Upper lobe of left lung (tissue), 6 donors: ENCODE results near the gene PTK6. TPM values are rescaled to one million over a fixed set of nuclear protein-coding genes. Genes with fewer than 3 reads are reported as not detected.

ENCODE experiments used
- ATAC-seq, 2 donors: fragments of 200-7000 bp; cut with Tn5 transposase; one replicate each; pipeline ENCODE4 v1.9.1; 2022; ENCODE audit warnings: mild to moderate bottlenecking in 2 of 2, moderate library complexity in 2 of 2; ENCODE audit not compliant: low FRiP score in 2 of 2
- DNase-seq, 2 donors: peaks; one replicate each; pipeline ENCODE4 v3.0.0-alpha.2; 2019 to 2020
- H3K27ac ChIP-seq, 4 donors: fragments of 200-600 bp; sonication (generic); one replicate each; pipeline ENCODE4 v1.5.1; 2016 to 2019
- H3K27me3 ChIP-seq, 4 donors: fragments of 200-600 bp; sonication (generic); one replicate each; pipeline ENCODE4 v1.5.1; 2017 to 2019
- H3K36me3 ChIP-seq, 4 donors: fragments of 200-600 bp; sonication (generic); one replicate each; pipeline ENCODE4 v1.5.1; 2016 to 2019
- H3K4me1 ChIP-seq, 4 donors: fragments of 200-600 bp; sonication (generic); one replicate each; pipeline ENCODE4 v1.5.1; 2018 to 2019
- H3K4me3 ChIP-seq, 4 donors: fragments of 200-600 bp; sonication (generic); one replicate each; pipeline ENCODE4 v1.5.1; 2017 to 2019; ENCODE audit warnings: mild to moderate bottlenecking in 2 of 4, moderate library complexity in 1 of 4
- H3K9me3 ChIP-seq, 4 donors: fragments of 200-600 bp; sonication (generic); one replicate each; pipeline ENCODE4 v1.5.1; 2018 to 2019
- CTCF ChIP-seq, 6 experiments: fragments of 450-650 bp in 4 of 6; fragments of 200-600 bp in 2 of 6; sonication (generic) in 2 of 6; IDR thresholded peaks; one replicate each; pipeline ENCODE4 v1.5.1; 2016 to 2019; ENCODE audit warnings: antibody characterized with exemption in 6 of 6
- EP300 ChIP-seq, 4 donors: sonication (generic); formaldehyde crosslinking; IDR thresholded peaks; one replicate each; pipeline ENCODE4 v1.5.1; 2017; ENCODE audit warnings: antibody characterized with exemption in 4 of 4, control low read depth in 2 of 4
- POLR2A ChIP-seq, 4 donors: fragments of 450-650 bp; IDR thresholded peaks; one replicate each; pipeline ENCODE4 v1.5.1; 2016 to 2017; ENCODE audit warnings: antibody characterized with exemption in 4 of 4, mild to moderate bottlenecking in 2 of 4
- POLR2AphosphoS5 ChIP-seq, 2 donors: sonication (generic); formaldehyde crosslinking; IDR thresholded peaks; one replicate each; pipeline ENCODE4 v1.5.1; 2017; ENCODE audit warnings: antibody characterized with exemption in 2 of 2
- WGBS, 2 donors: methylation state at CpG; one replicate each; pipeline ENCODE4 v1.1.5; 2017 to 2018; 5-methylcytosine and 5-hydroxymethylcytosine counted together
- total RNA-seq, 6 donors: library from RNA; depleted of rRNA in 4 of 6; stranded (reverse); fragments of >200 nt in 4 of 6; gene quantifications; one replicate each; pipeline versions ENCODE4 v1.1.0 to v1.2.1, GENCODE V29; 2016 to 2021
- donor health status: DM: no; HTN: no; CAD: no; lungs with moderate emphysema.
- donor health status: DM: no; HTN: yes; CAD: no; lungs with severe emphysema.

PTK6 gene
- total RNA-seq, 6 donors from 2014 or later, result 3.3 to 9.8 (median 6.0) TPM

GRCh38 chr20:63498960-63499337 lies 38.2 kb downstream of the PTK6 start, which contains the start of gene EEF1A2:
EEF1A2 (minus strand) TSS chr20:63499083; CDS start chr20:63497763, 1,320 bp downstream.
- 1% methylated on average over 17 of the region's 58 CpGs; no CpG with 5 or more reads in 1 of the 2 donors for WGBS, 2 donors
- no peak within 1 kb of the TSS for H3K27ac ChIP-seq
- no peaks in the 10 kb centered on the region for H3K9me3 ChIP-seq
- H3K4me1 ChIP-seq, result peaks cover 21 to 37% (median 23%) of the 10 kb centered on the region in 4 donors
- DNase-seq (peak in 1 of 2 donors; percentile 91), ATAC-seq (peak in 1 of 2 donors; percentile 18)
- H3K36me3 ChIP-seq, result no peaks in the 10 kb centered on the region
- TF ChIP-seq POLR2A (IDR thresholded peaks at IDR 0.05) (no peak), CTCF (IDR thresholded peaks at IDR 0.05) (peak in 3 of 6 experiments; percentile 8 to 24 (median 22))
- H3K27me3 ChIP-seq, result peaks cover 0 to 43% (median 24%) of the 10 kb centered on the region in 4 donors
- peak within 1 kb of the TSS in 3 of 4 donors; percentile 36 to 49 (median 47) for H3K4me3 ChIP-seq

GRCh38 chr20:63497946-63498935 lies 38.9 kb downstream of the PTK6 start:
- DNase-seq, result peak; percentile 37 to 81
- Histone ChIP-seq H3K36me3 (no peaks in the 10 kb centered on the region), H3K27me3 (peaks cover 0 to 43% (median 24%) of the 10 kb centered on the region in 4 donors), H3K9me3 (no peaks in the 10 kb centered on the region), H3K27ac (no peak overlapping the region), H3K4me1 (peaks cover 21 to 37% (median 23%) of the 10 kb centered on the region in 4 donors), H3K4me3 (peak overlapping the region in 3 of 4 donors; percentile 36 to 49 (median 47))
- no peak for ATAC-seq
- WGBS, 2 donors, result 9% methylated on average over 7 of the region's 60 CpGs; no CpG with 5 or more reads in 1 of the 2 donors
- TF ChIP-seq EP300 (IDR thresholded peaks at IDR 0.05) (no peak), POLR2A (IDR thresholded peaks at IDR 0.05) (no peak), POLR2AphosphoS5 (IDR thresholded peaks at IDR 0.05) (no peak), CTCF (IDR thresholded peaks at IDR 0.05) (no peak)

- 64 to 72% methylated on average over 11 to 18 of the region's 20 CpGs for WGBS, 2 donors
- no peak for TF ChIP-seq CTCF (IDR thresholded peaks at IDR 0.05)
- no peak for TF ChIP-seq POLR2A (IDR thresholded peaks at IDR 0.05)
- TF ChIP-seq EP300 (IDR thresholded peaks at IDR 0.05), result no peak
- TF ChIP-seq POLR2AphosphoS5 (IDR thresholded peaks at IDR 0.05), result no peak
- Histone ChIP-seq H3K9me3 (no peaks in the 10 kb centered on the region), H3K4me3 (no peak overlapping the region), H3K4me1 (peaks cover 21 to 37% (median 23%) of the 10 kb centered on the region in 4 donors), H3K27me3 (peaks cover 0 to 43% (median 24%) of the 10 kb centered on the region in 4 donors), H3K36me3 (no peaks in the 10 kb centered on the region), H3K27ac (no peak overlapping the region)
- ATAC-seq (no peak), DNase-seq (peak in 1 of 2 donors; percentile 45)
These were observed 39.8 kb downstream of the PTK6 start for GRCh38 chr20:63497138-63497945.

GRCh38 chr20:63496596-63497120 lies 40.5 kb downstream of the PTK6 start:
- ATAC-seq, result peak in 1 of 2 donors; percentile 3

More at GRCh38 chr20:63496596-63497120, 40.5 kb downstream of the PTK6 start:
- Histone ChIP-seq H3K4me3 (peak overlapping the region in 3 of 4 donors; percentile 12 to 47 (median 32)), H3K27ac (no peak overlapping the region), H3K9me3 (no peaks in the 10 kb centered on the region), H3K27me3 (peaks cover 0 to 43% (median 24%) of the 10 kb centered on the region in 4 donors), H3K36me3 (no peaks in the 10 kb centered on the region), H3K4me1 (peaks cover 21 to 37% (median 23%) of the 10 kb centered on the region in 4 donors)
- DNase-seq, result peak in 1 of 2 donors; percentile 63
- TF ChIP-seq POLR2A (IDR thresholded peaks at IDR 0.05) (no peak), POLR2AphosphoS5 (IDR thresholded peaks at IDR 0.05) (no peak), EP300 (IDR thresholded peaks at IDR 0.05) (no peak), CTCF (IDR thresholded peaks at IDR 0.05) (no peak)
- WGBS, 2 donors, result 50 to 70% methylated on average over 2 to 15 of the region's 16 CpGs
